MM.1S (cell line): ENCODE data around the gene SLC7A8.

Experiments used
- DNase-seq: peaks from one replicate; pipeline ENCODE4 v3.0.0-alpha.2; 2015
- H2AFZ ChIP-seq: fragments of 300-600 bp; sonication (generic); 2 replicates; pipeline ENCODE4 v1.6.0; 2016; ENCODE audit warnings: antibody characterized with exemption, low read length
- H3F3A ChIP-seq: fragments of 300-600 bp; sonication (generic); 2 replicates; pipeline ENCODE4 v1.6.1; 2016; ENCODE audit warnings: mild to moderate bottlenecking, antibody characterized with exemption, low read length, moderate library complexity, mixed read lengths; ENCODE audit not compliant: insufficient read depth
- H3K27ac ChIP-seq: fragments of 300-600 bp; sonication (generic); 2 replicates; pipeline ENCODE4 v1.5.1; 2016; ENCODE audit warnings: mild to moderate bottlenecking, low read length
- H3K27me3 ChIP-seq: fragments of 300-600 bp; sonication (generic); replicated peaks from 2 replicates; pipeline ENCODE4 v1.6.0; 2016; ENCODE audit warnings: low read length; ENCODE audit not compliant: insufficient read depth
- H3K36me3 ChIP-seq: fragments of 300-600 bp; sonication (generic); replicated peaks from 2 replicates; pipeline ENCODE4 v1.6.1; 2016; ENCODE audit warnings: mild to moderate bottlenecking, low read length, mixed read lengths; ENCODE audit not compliant: insufficient read depth
- H3K4me1 ChIP-seq: fragments of 300-600 bp; sonication (generic); 2 replicates; pipeline ENCODE4 v1.6.1; 2016; ENCODE audit warnings: low read length, mixed read lengths
- H3K4me2 ChIP-seq: fragments of 300-600 bp; sonication (generic); 2 replicates; pipeline ENCODE4 v1.6.0; 2016; ENCODE audit warnings: low read depth, low read length
- H3K4me3 ChIP-seq: fragments of 300-600 bp; sonication (generic); 2 replicates; pipeline ENCODE4 v1.5.1; 2016; ENCODE audit warnings: low read length, mixed read lengths
- H3K79me2 ChIP-seq: fragments of 300-600 bp; sonication (generic); 2 replicates; pipeline ENCODE4 v1.6.1; 2016; ENCODE audit warnings: mixed run types, low read length, mixed read lengths
- H3K9ac ChIP-seq: fragments of 300-600 bp; sonication (generic); 2 replicates; pipeline ENCODE4 v1.6.1; 2016; ENCODE audit warnings: low read length, mixed read lengths
- H3K9me2 ChIP-seq: fragments of 300-600 bp; sonication (generic); replicated peaks from 2 replicates; pipeline ENCODE4 v1.6.1; 2016; ENCODE audit warnings: mild to moderate bottlenecking, low read length, mixed read lengths; ENCODE audit not compliant: insufficient read depth
- H3K9me3 ChIP-seq: fragments of 300-600 bp; sonication (generic); replicated peaks from 2 replicates; pipeline ENCODE4 v1.6.1; 2016; ENCODE audit warnings: mild to moderate bottlenecking, low read length, mixed read lengths; ENCODE audit not compliant: insufficient read depth
- H4K20me1 ChIP-seq: fragments of 300-600 bp; sonication (generic); 2 replicates; pipeline ENCODE4 v1.6.1; 2016; ENCODE audit warnings: mild to moderate bottlenecking, low read length, moderate library complexity, mixed read lengths; ENCODE audit not compliant: insufficient read depth
- CTCF ChIP-seq: fragments of 300-600 bp; sonication (generic); IDR thresholded peaks from 2 replicates; pipeline ENCODE4 v1.5.1; 2016; ENCODE audit warnings: antibody characterized with exemption, low read length, mixed read lengths
- EZH2 ChIP-seq: fragments of 300-600 bp; sonication (generic); optimal IDR thresholded peaks from 2 replicates; pipeline ENCODE3; 2017; ENCODE audit warnings: low read depth, mild to moderate bottlenecking, antibody characterized with exemption, low read length, mixed read lengths
- EZH2phosphoT487 ChIP-seq: fragments of 300-600 bp; sonication (generic); IDR thresholded peaks from 2 replicates; pipeline ENCODE4 v1.6.1; 2018; ENCODE audit warnings: antibody characterized with exemption, low read length

The SLC7A8 gene

GRCh38 chr14:23097786-23098185 is 85.7 kb downstream of the SLC7A8 start:
- H3K9me3 ChIP-seq, result no peaks in the 10 kb centered on the region
- no peak overlapping the region for H3K27ac ChIP-seq
- TF ChIP-seq EZH2phosphoT487 (no peak), CTCF (no peak), EZH2 (no peak)
- no peaks in the 10 kb centered on the region for H3K27me3 ChIP-seq
- no peaks in the 10 kb centered on the region for H3F3A ChIP-seq
- H2AFZ ChIP-seq, result no peak overlapping the region
- H3K9me2 ChIP-seq, result no peaks in the 10 kb centered on the region
- H3K4me1 ChIP-seq, result no peaks in the 10 kb centered on the region
- no peaks in the 10 kb centered on the region for H3K36me3 ChIP-seq
- H4K20me1 ChIP-seq, result no peaks in the 10 kb centered on the region
- no peak overlapping the region for H3K9ac ChIP-seq
- no peak overlapping the region for H3K4me2 ChIP-seq
- DNase-seq, result no peak
- H3K4me3 ChIP-seq, result no peak overlapping the region
- H3K79me2 ChIP-seq, result peaks cover 45% of the 10 kb centered on the region

- peak; percentile 97 for DNase-seq
- Histone ChIP-seq H3K9me3 (no peaks in the 10 kb centered on the region), H3K27ac (peak within 1 kb of the TSS; percentile 84), H3K4me1 (no peaks in the 10 kb centered on the region), H3K4me3 (peak within 1 kb of the TSS; percentile 86), H3K9me2 (no peaks in the 10 kb centered on the region), H3K36me3 (no peaks in the 10 kb centered on the region; the same call in 1 of the 2 replicates), H4K20me1 (no peaks in the 10 kb centered on the region), H3K27me3 (no peaks in the 10 kb centered on the region), H3K9ac (peak within 1 kb of the TSS; percentile 95), H3F3A (no peaks in the 10 kb centered on the region), H2AFZ (peak within 1 kb of the TSS; percentile 74), H3K79me2 (peaks cover 61% of the 10 kb centered on the region), H3K4me2 (peak within 1 kb of the TSS; percentile 76)
- TF ChIP-seq EZH2 (no peak), EZH2phosphoT487 (no peak), CTCF (no peak)
Measured at GRCh38 chr14:23095196-23096108, 88.0 kb downstream of the SLC7A8 start, which contains the start of gene C14orf119. TSS of gene C14orf119 (plus strand) at chr14:23095505. CDS start at chr14:23097659, 2,154 bp downstream.

GRCh38 chr14:23094666-23095195 is 88.7 kb downstream of the SLC7A8 start, which contains the start of gene ACIN1:
TSS of gene ACIN1 (minus strand) at chr14:23095136. CDS start at chr14:23095112, 24 bp downstream.
- H3K4me3 ChIP-seq, result peak within 1 kb of the TSS; percentile 86
- no peaks in the 10 kb centered on the region; the same call in 1 of the 2 replicates for H3K36me3 ChIP-seq
- DNase-seq, result peak; percentile 72
- no peaks in the 10 kb centered on the region for H3K4me1 ChIP-seq
- H3K9me3 ChIP-seq, result no peaks in the 10 kb centered on the region
- peak within 1 kb of the TSS; percentile 84 for H3K27ac ChIP-seq
- H4K20me1 ChIP-seq, result no peaks in the 10 kb centered on the region
- no peaks in the 10 kb centered on the region for H3K9me2 ChIP-seq
- no peaks in the 10 kb centered on the region for H3F3A ChIP-seq
- H3K27me3 ChIP-seq, result no peaks in the 10 kb centered on the region
- no peak for TF ChIP-seq CTCF
- TF ChIP-seq EZH2phosphoT487, result no peak
- TF ChIP-seq EZH2, result no peak
- H3K79me2 ChIP-seq, result peaks cover 61% of the 10 kb centered on the region
- H2AFZ ChIP-seq, result peak within 1 kb of the TSS; percentile 74
- peak within 1 kb of the TSS; percentile 76 for H3K4me2 ChIP-seq
- H3K9ac ChIP-seq, result peak within 1 kb of the TSS; percentile 95
